Esophagus squamous epithelium (tissue), 4 donors: ENCODE data around the gene KPNA6.

Experiments used
- POLR2A ChIP-seq, 4 donors: fragments of 450-650 bp; IDR thresholded peaks; one replicate each; pipeline ENCODE4 v1.6.1; 2017; ENCODE audit warnings: antibody characterized with exemption in 4 of 4, mild to moderate bottlenecking in 4 of 4, moderate library complexity in 3 of 4
- TF ChIP-seq, protein P1 (sequence below), 6 experiments: fragments of 450-650 bp in 4 of 6; fragments of 200-600 bp in 2 of 6; sonication (generic) in 2 of 6; IDR thresholded peaks; one replicate each; pipeline ENCODE4 v1.5.1; 2016 to 2019; ENCODE audit warnings: antibody characterized with exemption in 6 of 6, mild to moderate bottlenecking in 4 of 6, moderate library complexity in 4 of 6

GRCh38 chr1:32221581-32221979 lies 113.7 kb downstream of the KPNA6 start:
- TF ChIP-seq POLR2A (IDR thresholded peaks at IDR 0.05) = no peak
- TF ChIP-seq, protein P1, sequence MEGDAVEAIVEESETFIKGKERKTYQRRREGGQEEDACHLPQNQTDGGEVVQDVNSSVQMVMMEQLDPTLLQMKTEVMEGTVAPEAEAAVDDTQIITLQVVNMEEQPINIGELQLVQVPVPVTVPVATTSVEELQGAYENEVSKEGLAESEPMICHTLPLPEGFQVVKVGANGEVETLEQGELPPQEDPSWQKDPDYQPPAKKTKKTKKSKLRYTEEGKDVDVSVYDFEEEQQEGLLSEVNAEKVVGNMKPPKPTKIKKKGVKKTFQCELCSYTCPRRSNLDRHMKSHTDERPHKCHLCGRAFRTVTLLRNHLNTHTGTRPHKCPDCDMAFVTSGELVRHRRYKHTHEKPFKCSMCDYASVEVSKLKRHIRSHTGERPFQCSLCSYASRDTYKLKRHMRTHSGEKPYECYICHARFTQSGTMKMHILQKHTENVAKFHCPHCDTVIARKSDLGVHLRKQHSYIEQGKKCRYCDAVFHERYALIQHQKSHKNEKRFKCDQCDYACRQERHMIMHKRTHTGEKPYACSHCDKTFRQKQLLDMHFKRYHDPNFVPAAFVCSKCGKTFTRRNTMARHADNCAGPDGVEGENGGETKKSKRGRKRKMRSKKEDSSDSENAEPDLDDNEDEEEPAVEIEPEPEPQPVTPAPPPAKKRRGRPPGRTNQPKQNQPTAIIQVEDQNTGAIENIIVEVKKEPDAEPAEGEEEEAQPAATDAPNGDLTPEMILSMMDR (IDR thresholded peaks at IDR 0.05) = no peak
